IPS-20b (cell line): Measurements from ENCODE around the gene TRPC4.
"Not testable (repeated sequence)": the region's sequence is repeated elsewhere in the genome, so short reads cannot be mapped to it uniquely, and the experiment has no call there.

Experiments
- H3K27ac ChIP-seq: one replicate; pipeline ENCODE4 v1.5.1; 2013; ENCODE audit warnings: low read length
- H3K27me3 ChIP-seq: 2 replicates; pipeline ENCODE4 v1.6.1; 2013; ENCODE audit warnings: mild to moderate bottlenecking, low read length, inconsistent platforms; ENCODE audit not compliant: insufficient read depth
- H3K36me3 ChIP-seq: 2 replicates; pipeline ENCODE4 v1.6.1; 2013; ENCODE audit warnings: low read depth, mild to moderate bottlenecking, inconsistent platforms, low read length, moderate library complexity; ENCODE audit not compliant: insufficient read depth
- H3K4me1 ChIP-seq: 2 replicates; pipeline ENCODE4 v1.6.1; 2013; ENCODE audit warnings: mild to moderate bottlenecking, control low read depth, inconsistent platforms, low read length, moderate library complexity; ENCODE audit not compliant: insufficient read depth
- H3K4me3 ChIP-seq: 2 replicates; pipeline ENCODE4 v1.5.1; 2013; ENCODE audit warnings: mild to moderate bottlenecking, low read length, inconsistent platforms
- H3K9ac ChIP-seq: 2 replicates; pipeline ENCODE4 v1.6.1; 2013; ENCODE audit warnings: low read depth, mild to moderate bottlenecking, inconsistent platforms, low read length, moderate library complexity
- H3K9me3 ChIP-seq: 2 replicates; pipeline ENCODE4 v1.6.1; 2013; ENCODE audit warnings: mild to moderate bottlenecking, low read depth, low read length, inconsistent platforms; ENCODE audit not compliant: insufficient read depth

TRPC4 gene

GRCh38 chr13:37598597-37598996, 271.0 kb downstream of the TRPC4 start, which contains the start of gene POSTN:
TSS of gene POSTN (minus strand) at chr13:37598768. CDS start at chr13:37598726, 42 bp downstream.
- no peak within 1 kb of the TSS for H3K27ac ChIP-seq
- H3K9me3 ChIP-seq: no peaks in the 10 kb centered on the region
- no peaks in the 10 kb centered on the region for H3K27me3 ChIP-seq
- H3K4me3 ChIP-seq: peak within 1 kb of the TSS; percentile 13; the same call in 1 of the 2 replicates
- H3K9ac ChIP-seq: peak within 1 kb of the TSS; percentile 8; the same call in 1 of the 2 replicates
- peaks cover 18% of the 10 kb centered on the region for H3K4me1 ChIP-seq
- H3K36me3 ChIP-seq: no peaks in the 10 kb centered on the region

GRCh38 chr13:37597477-37598025, 272.0 kb downstream of the TRPC4 start:
- peaks cover 18% of the 10 kb centered on the region for H3K4me1 ChIP-seq
- H3K9ac ChIP-seq: no peak overlapping the region
- no peaks in the 10 kb centered on the region for H3K36me3 ChIP-seq
- no peaks in the 10 kb centered on the region for H3K9me3 ChIP-seq
- no peak overlapping the region for H3K4me3 ChIP-seq
- H3K27ac ChIP-seq: no peak overlapping the region
- H3K27me3 ChIP-seq: no peaks in the 10 kb centered on the region

- Histone ChIP-seq H3K27ac (no peak overlapping the region), H3K27me3 (no peaks in the 10 kb centered on the region), H3K36me3 (no peaks in the 10 kb centered on the region), H3K4me3 (no peak overlapping the region), H3K9ac (no peak overlapping the region), H3K4me1 (peaks cover 18% of the 10 kb centered on the region), H3K9me3 (no peaks in the 10 kb centered on the region)
These were observed 272.8 kb downstream of the TRPC4 start for GRCh38 chr13:37596805-37597204.

GRCh38 chr13:37595162-37595561, 274.4 kb downstream of the TRPC4 start:
- peak overlapping the region; percentile 14; the same call in 1 of the 2 replicates for H3K4me3 ChIP-seq
- no peak overlapping the region for H3K9ac ChIP-seq
- peaks cover 18% of the 10 kb centered on the region for H3K4me1 ChIP-seq
- no peaks in the 10 kb centered on the region for H3K27me3 ChIP-seq
- no peaks in the 10 kb centered on the region for H3K36me3 ChIP-seq
- no peak overlapping the region for H3K27ac ChIP-seq
- H3K9me3 ChIP-seq: no peaks in the 10 kb centered on the region

GRCh38 chr13:37594550-37594949, 275.0 kb downstream of the TRPC4 start:
- no peaks in the 10 kb centered on the region for H3K9me3 ChIP-seq
- H3K27ac ChIP-seq: no peak overlapping the region
- no peak overlapping the region for H3K9ac ChIP-seq
- peaks cover 18% of the 10 kb centered on the region for H3K4me1 ChIP-seq
- H3K27me3 ChIP-seq: no peaks in the 10 kb centered on the region
- H3K36me3 ChIP-seq: no peaks in the 10 kb centered on the region
- H3K4me3 ChIP-seq: no peak overlapping the region; the same call in 1 of the 2 replicates

- not testable (repeated sequence) for H3K36me3 ChIP-seq, H3K4me1 ChIP-seq, H3K4me3 ChIP-seq, H3K27me3 ChIP-seq, H3K27ac ChIP-seq, H3K9me3 ChIP-seq, H3K9ac ChIP-seq
These were observed 280.2 kb downstream of the TRPC4 start for GRCh38 chr13:37589381-37589780.

GRCh38 chr13:37587236-37587635, 282.3 kb downstream of the TRPC4 start:
- H3K36me3 ChIP-seq: no peaks in the 10 kb centered on the region
- H3K4me3 ChIP-seq: no peak overlapping the region
- H3K27me3 ChIP-seq: no peaks in the 10 kb centered on the region
- no peak overlapping the region for H3K27ac ChIP-seq
- H3K9me3 ChIP-seq: no peaks in the 10 kb centered on the region
- no peaks in the 10 kb centered on the region for H3K4me1 ChIP-seq
- H3K9ac ChIP-seq: no peak overlapping the region
